ENCODE measurements around the gene GPN3. TPM values are rescaled to one million over a fixed set of nuclear protein-coding genes. Genes with fewer than 3 reads are reported as not detected.

The GPN3 gene
- total and polyA plus RNA-seq, 2 of the 8 experiments (the other 6 are each of a cell fraction or from before 2014, with no cell fraction given): 49.7 to 52.9 TPM

GRCh38 chr12:110444455-110444854 is 23.6 kb downstream of the GPN3 start (continued):
- TF ChIP-seq, protein P1, sequence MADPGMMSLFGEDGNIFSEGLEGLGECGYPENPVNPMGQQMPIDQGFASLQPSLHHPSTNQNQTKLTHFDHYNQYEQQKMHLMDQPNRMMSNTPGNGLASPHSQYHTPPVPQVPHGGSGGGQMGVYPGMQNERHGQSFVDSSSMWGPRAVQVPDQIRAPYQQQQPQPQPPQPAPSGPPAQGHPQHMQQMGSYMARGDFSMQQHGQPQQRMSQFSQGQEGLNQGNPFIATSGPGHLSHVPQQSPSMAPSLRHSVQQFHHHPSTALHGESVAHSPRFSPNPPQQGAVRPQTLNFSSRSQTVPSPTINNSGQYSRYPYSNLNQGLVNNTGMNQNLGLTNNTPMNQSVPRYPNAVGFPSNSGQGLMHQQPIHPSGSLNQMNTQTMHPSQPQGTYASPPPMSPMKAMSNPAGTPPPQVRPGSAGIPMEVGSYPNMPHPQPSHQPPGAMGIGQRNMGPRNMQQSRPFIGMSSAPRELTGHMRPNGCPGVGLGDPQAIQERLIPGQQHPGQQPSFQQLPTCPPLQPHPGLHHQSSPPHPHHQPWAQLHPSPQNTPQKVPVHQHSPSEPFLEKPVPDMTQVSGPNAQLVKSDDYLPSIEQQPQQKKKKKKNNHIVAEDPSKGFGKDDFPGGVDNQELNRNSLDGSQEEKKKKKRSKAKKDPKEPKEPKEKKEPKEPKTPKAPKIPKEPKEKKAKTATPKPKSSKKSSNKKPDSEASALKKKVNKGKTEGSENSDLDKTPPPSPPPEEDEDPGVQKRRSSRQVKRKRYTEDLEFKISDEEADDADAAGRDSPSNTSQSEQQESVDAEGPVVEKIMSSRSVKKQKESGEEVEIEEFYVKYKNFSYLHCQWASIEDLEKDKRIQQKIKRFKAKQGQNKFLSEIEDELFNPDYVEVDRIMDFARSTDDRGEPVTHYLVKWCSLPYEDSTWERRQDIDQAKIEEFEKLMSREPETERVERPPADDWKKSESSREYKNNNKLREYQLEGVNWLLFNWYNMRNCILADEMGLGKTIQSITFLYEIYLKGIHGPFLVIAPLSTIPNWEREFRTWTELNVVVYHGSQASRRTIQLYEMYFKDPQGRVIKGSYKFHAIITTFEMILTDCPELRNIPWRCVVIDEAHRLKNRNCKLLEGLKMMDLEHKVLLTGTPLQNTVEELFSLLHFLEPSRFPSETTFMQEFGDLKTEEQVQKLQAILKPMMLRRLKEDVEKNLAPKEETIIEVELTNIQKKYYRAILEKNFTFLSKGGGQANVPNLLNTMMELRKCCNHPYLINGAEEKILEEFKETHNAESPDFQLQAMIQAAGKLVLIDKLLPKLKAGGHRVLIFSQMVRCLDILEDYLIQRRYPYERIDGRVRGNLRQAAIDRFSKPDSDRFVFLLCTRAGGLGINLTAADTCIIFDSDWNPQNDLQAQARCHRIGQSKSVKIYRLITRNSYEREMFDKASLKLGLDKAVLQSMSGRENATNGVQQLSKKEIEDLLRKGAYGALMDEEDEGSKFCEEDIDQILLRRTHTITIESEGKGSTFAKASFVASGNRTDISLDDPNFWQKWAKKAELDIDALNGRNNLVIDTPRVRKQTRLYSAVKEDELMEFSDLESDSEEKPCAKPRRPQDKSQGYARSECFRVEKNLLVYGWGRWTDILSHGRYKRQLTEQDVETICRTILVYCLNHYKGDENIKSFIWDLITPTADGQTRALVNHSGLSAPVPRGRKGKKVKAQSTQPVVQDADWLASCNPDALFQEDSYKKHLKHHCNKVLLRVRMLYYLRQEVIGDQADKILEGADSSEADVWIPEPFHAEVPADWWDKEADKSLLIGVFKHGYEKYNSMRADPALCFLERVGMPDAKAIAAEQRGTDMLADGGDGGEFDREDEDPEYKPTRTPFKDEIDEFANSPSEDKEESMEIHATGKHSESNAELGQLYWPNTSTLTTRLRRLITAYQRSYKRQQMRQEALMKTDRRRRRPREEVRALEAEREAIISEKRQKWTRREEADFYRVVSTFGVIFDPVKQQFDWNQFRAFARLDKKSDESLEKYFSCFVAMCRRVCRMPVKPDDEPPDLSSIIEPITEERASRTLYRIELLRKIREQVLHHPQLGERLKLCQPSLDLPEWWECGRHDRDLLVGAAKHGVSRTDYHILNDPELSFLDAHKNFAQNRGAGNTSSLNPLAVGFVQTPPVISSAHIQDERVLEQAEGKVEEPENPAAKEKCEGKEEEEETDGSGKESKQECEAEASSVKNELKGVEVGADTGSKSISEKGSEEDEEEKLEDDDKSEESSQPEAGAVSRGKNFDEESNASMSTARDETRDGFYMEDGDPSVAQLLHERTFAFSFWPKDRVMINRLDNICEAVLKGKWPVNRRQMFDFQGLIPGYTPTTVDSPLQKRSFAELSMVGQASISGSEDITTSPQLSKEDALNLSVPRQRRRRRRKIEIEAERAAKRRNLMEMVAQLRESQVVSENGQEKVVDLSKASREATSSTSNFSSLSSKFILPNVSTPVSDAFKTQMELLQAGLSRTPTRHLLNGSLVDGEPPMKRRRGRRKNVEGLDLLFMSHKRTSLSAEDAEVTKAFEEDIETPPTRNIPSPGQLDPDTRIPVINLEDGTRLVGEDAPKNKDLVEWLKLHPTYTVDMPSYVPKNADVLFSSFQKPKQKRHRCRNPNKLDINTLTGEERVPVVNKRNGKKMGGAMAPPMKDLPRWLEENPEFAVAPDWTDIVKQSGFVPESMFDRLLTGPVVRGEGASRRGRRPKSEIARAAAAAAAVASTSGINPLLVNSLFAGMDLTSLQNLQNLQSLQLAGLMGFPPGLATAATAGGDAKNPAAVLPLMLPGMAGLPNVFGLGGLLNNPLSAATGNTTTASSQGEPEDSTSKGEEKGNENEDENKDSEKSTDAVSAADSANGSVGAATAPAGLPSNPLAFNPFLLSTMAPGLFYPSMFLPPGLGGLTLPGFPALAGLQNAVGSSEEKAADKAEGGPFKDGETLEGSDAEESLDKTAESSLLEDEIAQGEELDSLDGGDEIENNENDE (IDR thresholded peaks at IDR 0.05; ENCODE audit: insufficient replicate concordance, low read length): no peak
- no peak for TF ChIP-seq SP2 (IDR thresholded peaks at IDR 0.05; ENCODE audit: low read length)
- TF ChIP-seq BRCA1 (IDR thresholded peaks at IDR 0.05; ENCODE audit: low read depth, low read length): no peak
- TF ChIP-seq, protein P2, sequence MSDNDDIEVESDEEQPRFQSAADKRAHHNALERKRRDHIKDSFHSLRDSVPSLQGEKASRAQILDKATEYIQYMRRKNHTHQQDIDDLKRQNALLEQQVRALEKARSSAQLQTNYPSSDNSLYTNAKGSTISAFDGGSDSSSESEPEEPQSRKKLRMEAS (IDR thresholded peaks at IDR 0.05): no peak
- no peak for TF ChIP-seq SP1 (IDR thresholded peaks at IDR 0.05; ENCODE audit: low read depth, low read length)
- no peak for TF ChIP-seq TBP (IDR thresholded peaks at IDR 0.05; ENCODE audit: low read depth, low read length)
- TF ChIP-seq, protein P3, sequence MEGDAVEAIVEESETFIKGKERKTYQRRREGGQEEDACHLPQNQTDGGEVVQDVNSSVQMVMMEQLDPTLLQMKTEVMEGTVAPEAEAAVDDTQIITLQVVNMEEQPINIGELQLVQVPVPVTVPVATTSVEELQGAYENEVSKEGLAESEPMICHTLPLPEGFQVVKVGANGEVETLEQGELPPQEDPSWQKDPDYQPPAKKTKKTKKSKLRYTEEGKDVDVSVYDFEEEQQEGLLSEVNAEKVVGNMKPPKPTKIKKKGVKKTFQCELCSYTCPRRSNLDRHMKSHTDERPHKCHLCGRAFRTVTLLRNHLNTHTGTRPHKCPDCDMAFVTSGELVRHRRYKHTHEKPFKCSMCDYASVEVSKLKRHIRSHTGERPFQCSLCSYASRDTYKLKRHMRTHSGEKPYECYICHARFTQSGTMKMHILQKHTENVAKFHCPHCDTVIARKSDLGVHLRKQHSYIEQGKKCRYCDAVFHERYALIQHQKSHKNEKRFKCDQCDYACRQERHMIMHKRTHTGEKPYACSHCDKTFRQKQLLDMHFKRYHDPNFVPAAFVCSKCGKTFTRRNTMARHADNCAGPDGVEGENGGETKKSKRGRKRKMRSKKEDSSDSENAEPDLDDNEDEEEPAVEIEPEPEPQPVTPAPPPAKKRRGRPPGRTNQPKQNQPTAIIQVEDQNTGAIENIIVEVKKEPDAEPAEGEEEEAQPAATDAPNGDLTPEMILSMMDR (IDR thresholded peaks at IDR 0.05; ENCODE audit: control extremely low read depth in 1 of 3, insufficient read depth in 1 of 3, low read depth in 1 of 3, low read length in 3 of 3): no peak
- TF ChIP-seq EGR1 (IDR thresholded peaks at IDR 0.05; ENCODE audit: borderline replicate concordance, low read depth, low read length): no peak
- no peak for TF ChIP-seq YY1 (IDR thresholded peaks at IDR 0.05; ENCODE audit: low read depth, low read length)
- no peak for TF ChIP-seq FOSL1 (IDR thresholded peaks at IDR 0.05; ENCODE audit: insufficient read depth, low read depth, low read length)

All from H1 (cell line).